ENCODE data around the gene KMT2C. TPM values are rescaled to one million over a fixed set of nuclear protein-coding genes. Genes with fewer than 3 reads are reported as not detected.

Gene KMT2C
- total RNA-seq, 1 donor from 2014 or later = 101 TPM

GRCh38 chr7:152133804-152134203 lies 302.0 kb downstream of the KMT2C start:
- no peak for DNase-seq

GRCh38 chr7:152132812-152133211 lies 303.0 kb downstream of the KMT2C start:
- H3K36me3 ChIP-seq = peaks cover 81% of the 10 kb centered on the region
- H3K4me3 ChIP-seq = no peak overlapping the region
- H3K27ac ChIP-seq = no peak overlapping the region
- TF ChIP-seq CTCF (IDR thresholded peaks at IDR 0.05) = no peak
- no peaks in the 10 kb centered on the region for H3K27me3 ChIP-seq (ENCODE audit: low read depth)
- ATAC-seq (no peak), DNase-seq (no peak)
- no peaks in the 10 kb centered on the region for H3K9me3 ChIP-seq
- intact Hi-C loops (cut with DNase I) = no loop called here
- H3K4me1 ChIP-seq = peaks cover 7% of the 10 kb centered on the region

More at GRCh38 chr7:152133804-152134203, 302.0 kb downstream of the KMT2C start:
- peaks cover 81% of the 10 kb centered on the region for H3K36me3 ChIP-seq
- H3K4me1 ChIP-seq = peaks cover 7% of the 10 kb centered on the region
- intact Hi-C loops (cut with DNase I) = no loop called here
- peak in 1 of 2 donors; percentile 20 for ATAC-seq
- no peak overlapping the region for H3K27ac ChIP-seq
- H3K9me3 ChIP-seq = no peaks in the 10 kb centered on the region
- TF ChIP-seq CTCF (IDR thresholded peaks at IDR 0.05) = no peak
- H3K4me3 ChIP-seq = no peak overlapping the region
- no peaks in the 10 kb centered on the region for H3K27me3 ChIP-seq (ENCODE audit: low read depth)

GRCh38 chr7:152131981-152132494 lies 303.8 kb downstream of the KMT2C start:
- no peak for TF ChIP-seq CTCF (IDR thresholded peaks at IDR 0.05)
- H3K9me3 ChIP-seq = no peaks in the 10 kb centered on the region
- H3K27ac ChIP-seq = no peak overlapping the region
- H3K4me3 ChIP-seq = no peak overlapping the region
- H3K4me1 ChIP-seq = peaks cover under 1% of the 10 kb centered on the region
- no peaks in the 10 kb centered on the region for H3K27me3 ChIP-seq (ENCODE audit: low read depth)
- ATAC-seq = no peak
- intact Hi-C loops (cut with DNase I) = no loop called here
- DNase-seq = no peak
- H3K36me3 ChIP-seq = peaks cover 81% of the 10 kb centered on the region

- peaks cover 81% of the 10 kb centered on the region for H3K36me3 ChIP-seq
- DNase-seq (no peak), ATAC-seq (no peak)
- H3K27ac ChIP-seq = no peak overlapping the region
- H3K9me3 ChIP-seq = no peaks in the 10 kb centered on the region
- H3K27me3 ChIP-seq (ENCODE audit: low read depth) = no peaks in the 10 kb centered on the region
- no peak for TF ChIP-seq CTCF (IDR thresholded peaks at IDR 0.05)
- no peaks in the 10 kb centered on the region for H3K4me1 ChIP-seq
- no peak overlapping the region for H3K4me3 ChIP-seq
- intact Hi-C loops (cut with DNase I) = no loop called here
These were observed 304.9 kb downstream of the KMT2C start for GRCh38 chr7:152130658-152131590.

GRCh38 chr7:152129682-152130081 lies 306.1 kb downstream of the KMT2C start:
- no peak for DNase-seq
- Histone ChIP-seq H3K9me3 (peaks cover 2% of the 10 kb centered on the region), H3K27me3 (ENCODE audit: low read depth) (no peaks in the 10 kb centered on the region), H3K27ac (no peak overlapping the region), H3K36me3 (peaks cover 86% of the 10 kb centered on the region), H3K4me3 (no peak overlapping the region), H3K4me1 (no peaks in the 10 kb centered on the region)
- intact Hi-C loops (cut with DNase I) = no loop called here
- TF ChIP-seq CTCF (IDR thresholded peaks at IDR 0.05) = no peak
- no peak for ATAC-seq

Data from lower lobe of right lung (tissue), 2 donors.